Liver (tissue), 2 donors: ENCODE data around the gene PIGO.

ENCODE experiments used
- CTCF ChIP-seq: fragments of 150-350 bp; IDR thresholded peaks from 2 replicates; pipeline ENCODE4 v1.5.1; 2017; ENCODE audit warnings: improper control_type of control experiment, low read depth, low read length; ENCODE audit not compliant: missing input control
- FOXA1 ChIP-seq: IDR thresholded peaks from 2 replicates; pipeline ENCODE4 v1.6.1; 2016; ENCODE audit warnings: antibody characterized with exemption
- TF ChIP-seq, protein P1 (sequence below): IDR thresholded peaks from 2 replicates; pipeline ENCODE4 v1.6.1; 2016; ENCODE audit warnings: antibody characterized with exemption, mild to moderate bottlenecking
- donor health status: healthy.

DNA sequence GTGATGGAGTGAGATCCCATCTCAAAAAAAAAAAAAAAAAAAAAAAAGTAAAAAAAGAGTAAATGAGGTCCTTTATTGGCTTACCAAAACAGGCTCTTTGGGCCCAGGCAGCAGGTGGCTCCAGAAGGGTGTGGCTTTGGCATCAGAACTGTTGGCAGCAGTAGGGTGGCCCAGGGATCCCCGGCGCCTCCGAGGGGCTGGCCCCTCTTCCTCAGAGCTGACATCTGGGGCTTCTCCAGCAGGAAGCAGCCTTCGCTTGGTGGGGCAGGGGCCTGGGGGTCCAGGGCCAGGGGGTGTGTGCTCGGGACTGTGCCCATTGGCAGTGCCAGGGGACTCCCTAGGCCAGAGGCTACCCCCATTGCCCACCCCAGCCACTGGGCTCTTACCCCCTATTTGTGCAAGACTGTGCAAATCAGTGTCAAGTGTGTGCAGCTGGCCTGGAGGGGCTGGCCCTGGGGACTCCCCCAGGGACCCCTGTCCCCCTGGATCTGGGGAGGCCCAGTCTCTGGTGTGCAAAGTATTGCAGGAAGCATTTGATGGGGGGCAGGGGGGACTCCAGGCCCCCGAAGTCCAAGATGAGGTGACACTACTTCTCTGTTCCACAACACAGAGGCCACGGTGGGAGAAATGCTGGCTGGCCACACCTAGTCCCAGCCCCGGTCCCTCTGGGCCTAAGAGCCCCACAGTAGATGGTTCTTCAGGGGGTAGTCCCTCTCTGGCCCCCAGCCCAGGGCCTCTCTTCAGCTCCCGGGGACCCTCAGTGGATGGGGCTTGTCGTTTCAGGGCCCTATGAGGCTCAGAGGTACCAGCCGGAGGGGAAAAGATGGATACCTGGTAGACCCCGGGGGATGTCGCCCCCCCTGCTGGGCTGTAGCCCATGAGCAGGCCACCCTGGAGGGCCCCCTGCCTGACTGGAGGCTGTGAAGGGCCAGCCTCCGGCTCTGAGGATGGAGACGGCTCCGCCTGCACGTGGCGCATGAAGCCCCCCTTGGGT is 11.2 kb upstream of the PIGO start:
- TF ChIP-seq CTCF = no peak
- TF ChIP-seq FOXA1 = no peak
- TF ChIP-seq, protein P1, sequence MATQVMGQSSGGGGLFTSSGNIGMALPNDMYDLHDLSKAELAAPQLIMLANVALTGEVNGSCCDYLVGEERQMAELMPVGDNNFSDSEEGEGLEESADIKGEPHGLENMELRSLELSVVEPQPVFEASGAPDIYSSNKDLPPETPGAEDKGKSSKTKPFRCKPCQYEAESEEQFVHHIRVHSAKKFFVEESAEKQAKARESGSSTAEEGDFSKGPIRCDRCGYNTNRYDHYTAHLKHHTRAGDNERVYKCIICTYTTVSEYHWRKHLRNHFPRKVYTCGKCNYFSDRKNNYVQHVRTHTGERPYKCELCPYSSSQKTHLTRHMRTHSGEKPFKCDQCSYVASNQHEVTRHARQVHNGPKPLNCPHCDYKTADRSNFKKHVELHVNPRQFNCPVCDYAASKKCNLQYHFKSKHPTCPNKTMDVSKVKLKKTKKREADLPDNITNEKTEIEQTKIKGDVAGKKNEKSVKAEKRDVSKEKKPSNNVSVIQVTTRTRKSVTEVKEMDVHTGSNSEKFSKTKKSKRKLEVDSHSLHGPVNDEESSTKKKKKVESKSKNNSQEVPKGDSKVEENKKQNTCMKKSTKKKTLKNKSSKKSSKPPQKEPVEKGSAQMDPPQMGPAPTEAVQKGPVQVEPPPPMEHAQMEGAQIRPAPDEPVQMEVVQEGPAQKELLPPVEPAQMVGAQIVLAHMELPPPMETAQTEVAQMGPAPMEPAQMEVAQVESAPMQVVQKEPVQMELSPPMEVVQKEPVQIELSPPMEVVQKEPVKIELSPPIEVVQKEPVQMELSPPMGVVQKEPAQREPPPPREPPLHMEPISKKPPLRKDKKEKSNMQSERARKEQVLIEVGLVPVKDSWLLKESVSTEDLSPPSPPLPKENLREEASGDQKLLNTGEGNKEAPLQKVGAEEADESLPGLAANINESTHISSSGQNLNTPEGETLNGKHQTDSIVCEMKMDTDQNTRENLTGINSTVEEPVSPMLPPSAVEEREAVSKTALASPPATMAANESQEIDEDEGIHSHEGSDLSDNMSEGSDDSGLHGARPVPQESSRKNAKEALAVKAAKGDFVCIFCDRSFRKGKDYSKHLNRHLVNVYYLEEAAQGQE = no peak
